H9 (cell line): ENCODE results near the gene ARHGEF7. TPM values are rescaled to one million over a fixed set of nuclear protein-coding genes. Genes with fewer than 3 reads are reported as not detected.
A peak's percentile ranks its signal among the peaks of the same experiment; 100 is the strongest.

Source experiments
- DNase-seq: peaks from one replicate; pipeline ENCODE4 v3.0.0-alpha.2; 2017
- H2AFZ ChIP-seq: one replicate; pipeline ENCODE4 v1.6.1; 2013; ENCODE audit warnings: mild to moderate bottlenecking, low read length, control low read depth, moderate library complexity
- H2AK5ac ChIP-seq: 2 replicates; pipeline ENCODE4 v1.6.1; 2013; ENCODE audit warnings: low read length, control low read depth, mixed read lengths; ENCODE audit not compliant: insufficient read length
- H2BK120ac ChIP-seq: one replicate; pipeline ENCODE4 v1.6.1; 2013; ENCODE audit warnings: low read depth, mild to moderate bottlenecking, low read length, control low read depth, inconsistent platforms; ENCODE audit not compliant: poor library complexity, severe bottlenecking
- H2BK12ac ChIP-seq: 2 replicates; pipeline ENCODE4 v1.6.1; 2013; ENCODE audit warnings: low read length, control low read depth, mixed read lengths, low read depth; ENCODE audit not compliant: insufficient read length
- H2BK15ac ChIP-seq: 2 replicates; pipeline ENCODE4 v1.6.1; 2013; ENCODE audit warnings: low read depth, low read length, control low read depth
- H2BK20ac ChIP-seq: one replicate; pipeline ENCODE4 v1.6.1; 2013; ENCODE audit warnings: low read depth, mild to moderate bottlenecking, low read length, control low read depth, inconsistent platforms; ENCODE audit not compliant: poor library complexity, severe bottlenecking
- H2BK5ac ChIP-seq: 2 replicates; pipeline ENCODE4 v1.6.1; 2013; ENCODE audit warnings: low read length, control low read depth, mixed read lengths; ENCODE audit not compliant: insufficient read length
- H3K14ac ChIP-seq: 2 replicates; pipeline ENCODE4 v1.6.1; 2013; ENCODE audit warnings: low read length, control low read depth; ENCODE audit not compliant: insufficient read depth
- H3K18ac ChIP-seq: 2 replicates; pipeline ENCODE4 v1.6.1; 2013; ENCODE audit warnings: low read depth, mild to moderate bottlenecking, mixed read lengths, low read length, control low read depth; ENCODE audit not compliant: insufficient read length
- H3K23ac ChIP-seq: 2 replicates; pipeline ENCODE4 v1.6.1; 2013; ENCODE audit warnings: low read length, control low read depth, mixed read lengths, low read depth; ENCODE audit not compliant: insufficient read length
- H3K23me2 ChIP-seq: 2 replicates; pipeline ENCODE4 v1.6.1; 2013; ENCODE audit warnings: low read depth, mild to moderate bottlenecking, mixed read lengths, low read length, control low read depth; ENCODE audit not compliant: insufficient read length, poor library complexity, severe bottlenecking
- H3K27ac ChIP-seq: 2 replicates; pipeline ENCODE4 v1.5.1; 2013; ENCODE audit warnings: low read length, control low read depth, mixed read lengths, low read depth; ENCODE audit not compliant: insufficient read length
- H3K27me3 ChIP-seq: 2 replicates; pipeline ENCODE4 v1.6.1; 2013; ENCODE audit warnings: low read length, control low read depth, inconsistent platforms; ENCODE audit not compliant: insufficient read depth
- H3K4ac ChIP-seq: 2 replicates; pipeline ENCODE4 v1.6.1; 2013; ENCODE audit warnings: low read depth, mild to moderate bottlenecking, control low read depth, inconsistent platforms, low read length, moderate library complexity
- H3K4me1 ChIP-seq: 2 replicates; pipeline ENCODE4 v1.6.1; 2013; ENCODE audit warnings: low read length, control low read depth, inconsistent platforms; ENCODE audit not compliant: insufficient read depth
- H3K4me2 ChIP-seq: 2 replicates; pipeline ENCODE4 v1.6.1; 2013; ENCODE audit warnings: low read length, control low read depth, mixed read lengths; ENCODE audit not compliant: insufficient read length, insufficient read depth
- H3K56ac ChIP-seq: 2 replicates; pipeline ENCODE4 v1.6.1; 2013; ENCODE audit warnings: low read depth, mild to moderate bottlenecking, mixed read lengths, low read length, control low read depth; ENCODE audit not compliant: insufficient read length
- H3K79me1 ChIP-seq: 2 replicates; pipeline ENCODE4 v1.6.1; 2013; ENCODE audit warnings: low read depth, mild to moderate bottlenecking, moderate library complexity, low read length, control low read depth, inconsistent platforms; ENCODE audit not compliant: insufficient read depth, poor library complexity, severe bottlenecking
- H3K79me2 ChIP-seq: 2 replicates; pipeline ENCODE4 v1.6.1; 2013; ENCODE audit warnings: low read length, control low read depth, inconsistent platforms; ENCODE audit not compliant: insufficient read depth
- H3K9ac ChIP-seq: 2 replicates; pipeline ENCODE4 v1.6.1; 2013; ENCODE audit warnings: low read length, control low read depth, mixed read lengths; ENCODE audit not compliant: insufficient read length; ENCODE audit errors: extremely low read depth
- H3K9me3 ChIP-seq: one replicate; pipeline ENCODE4 v1.6.1; 2013; ENCODE audit warnings: low read depth, low read length, inconsistent platforms; ENCODE audit not compliant: control insufficient read depth
- H3T11ph ChIP-seq: one replicate; pipeline ENCODE4 v1.6.1; 2013; ENCODE audit warnings: mild to moderate bottlenecking, low read length, control low read depth, inconsistent platforms
- H4K20me1 ChIP-seq: one replicate; pipeline ENCODE4 v1.6.1; 2013; ENCODE audit not compliant: control insufficient read depth, insufficient read length, insufficient read depth
- H4K5ac ChIP-seq: 2 replicates; pipeline ENCODE4 v1.6.1; 2013; ENCODE audit warnings: low read depth, mild to moderate bottlenecking, mixed read lengths, low read length, control low read depth; ENCODE audit not compliant: insufficient read length
- H4K8ac ChIP-seq: replicated peaks from 2 replicates; pipeline ENCODE4 v1.6.1; 2013; ENCODE audit warnings: low read length, control low read depth, mixed read lengths, low read depth; ENCODE audit not compliant: insufficient read length
- H4K91ac ChIP-seq: 2 replicates; pipeline ENCODE4 v1.6.1; 2013; ENCODE audit warnings: low read depth, mild to moderate bottlenecking, moderate library complexity, mixed read lengths, low read length, control low read depth; ENCODE audit not compliant: insufficient read length
- H3K27ac Mint-ChIP-seq, 3 experiments: 2 replicates in 2 of 3; 3 replicates in 1 of 3; pipeline ENCODE4 v1.8.0; 2020 to 2021; ENCODE audit warnings: mixed read lengths in 3 of 3, mild to moderate bottlenecking in 1 of 3, moderate library complexity in 1 of 3
- H3K27me3 Mint-ChIP-seq: 2 replicates; pipeline ENCODE4 v1.8.0; 2021; ENCODE audit warnings: low read depth, mild to moderate bottlenecking, moderate library complexity, mixed read lengths
- H3K36me3 Mint-ChIP-seq, 3 experiments: 2 replicates in 2 of 3; 3 replicates in 1 of 3; pipeline ENCODE4 v1.8.0; 2020 to 2021; ENCODE audit warnings: low read depth in 3 of 3, mixed read lengths in 3 of 3; ENCODE audit not compliant: insufficient read depth in 1 of 3
- H3K4me1 Mint-ChIP-seq, 2 experiments: 2 replicates each; pipeline ENCODE4 v1.8.0; 2020; ENCODE audit warnings: mixed read lengths in 2 of 2
- H3K4me3 Mint-ChIP-seq, 2 experiments: 2 replicates in 1 of 2; 3 replicates in 1 of 2; pipeline ENCODE4 v1.8.0; 2020 to 2021; ENCODE audit warnings: mild to moderate bottlenecking in 2 of 2, mixed read lengths in 2 of 2, moderate library complexity in 1 of 2
- H3K9me3 Mint-ChIP-seq, 2 experiments: 2 replicates in 1 of 2; 3 replicates in 1 of 2; pipeline ENCODE4 v1.8.0; 2020; ENCODE audit warnings: mild to moderate bottlenecking in 2 of 2, mixed read lengths in 2 of 2, moderate library complexity in 1 of 2
- CTCF ChIP-seq: fragments of 200-600 bp; sonication (generic); conservative IDR thresholded peaks from 3 replicates; pipeline ENCODE4 v1.8.0; 2021; ENCODE audit warnings: antibody characterized with exemption, mild to moderate bottlenecking
- WGBS: extraction: QIAGEN DNeasy Blood & Tissue Kit; methylation state at CpG from one replicate; pipeline ENCODE4 v1.1.7; 2013; ENCODE audit warnings: missing lambda C conversion rate, low lambda C conversion rate, mixed read lengths; ENCODE audit not compliant: insufficient read length; ENCODE audit errors: extremely low coverage; 5-methylcytosine and 5-hydroxymethylcytosine counted together
- total RNA-seq: library from RNA; stranded (reverse); gene quantifications from 2 replicates; pipeline ENCODE4 v1.2.1, GENCODE V29; 2021

The ARHGEF7 gene
- total RNA-seq, 1 experiment from 2014 or later: 51.9 TPM

GRCh38 chr13:111161601-111162600 lies 46.8 kb downstream of the ARHGEF7 start:
- H2AFZ ChIP-seq: no peak overlapping the region
- H2BK20ac ChIP-seq: no peak overlapping the region
- H3K56ac ChIP-seq: no peak overlapping the region
- H3T11ph ChIP-seq: no peak overlapping the region
- H3K27ac ChIP-seq: no peak overlapping the region
- H3K27me3 ChIP-seq: no peaks in the 10 kb centered on the region
- Mint-ChIP-seq H3K36me3 (peaks cover 9 to 18% (median 13%) of the 10 kb centered on the region in 3 experiments; a peak in 6 of 7 replicates), H3K27me3 (no peaks in the 10 kb centered on the region), H3K27ac (peak overlapping the region in 1 of 3 experiments; percentile 65; a peak in 2 of 7 replicates), H3K9me3 (no peaks in the 10 kb centered on the region), H3K4me1 (peaks cover 5 to 8% of the 10 kb centered on the region in 2 experiments; a peak in 1 of 4 replicates), H3K4me3 (no peak overlapping the region)
- no peak for TF ChIP-seq CTCF
- no peak overlapping the region for H2BK120ac ChIP-seq
- H3K23ac ChIP-seq: no peak overlapping the region
- H3K79me2 ChIP-seq: peaks cover 54% of the 10 kb centered on the region; the same call in 1 of the 2 replicates
- no peaks in the 10 kb centered on the region for H3K9me3 ChIP-seq
- no peak overlapping the region for H2BK15ac ChIP-seq
- no peak overlapping the region for H4K91ac ChIP-seq
- H3K18ac ChIP-seq: no peak overlapping the region
- H4K8ac ChIP-seq: no peak overlapping the region
- DNase-seq: no peak
- H3K4ac ChIP-seq: no peak overlapping the region
- H3K4me2 ChIP-seq: no peak overlapping the region
- H3K14ac ChIP-seq: no peak overlapping the region
- no peak overlapping the region for H2BK12ac ChIP-seq
- no peak overlapping the region for H3K9ac ChIP-seq
- H2BK5ac ChIP-seq: no peak overlapping the region
- H4K5ac ChIP-seq: no peak overlapping the region
- H2AK5ac ChIP-seq: no peak overlapping the region
- H3K4me1 ChIP-seq: no peaks in the 10 kb centered on the region; the same call in 1 of the 2 replicates
- no peaks in the 10 kb centered on the region for H3K23me2 ChIP-seq
- H3K79me1 ChIP-seq: peaks cover 20% of the 10 kb centered on the region
- WGBS: no CpG with 5 or more reads among the region's 5 CpGs
- H4K20me1 ChIP-seq: no peaks in the 10 kb centered on the region
